Mesendoderm (in vitro differentiated cells): ENCODE measurements around the gene ITSN1.

Experiments used
- DNase-seq: peaks from one replicate; pipeline ENCODE4 v3.0.0; 2013
- H2AK5ac ChIP-seq: 2 replicates; pipeline ENCODE4 v1.6.1; 2013; ENCODE audit warnings: low read length, inconsistent platforms
- H2BK120ac ChIP-seq: 2 replicates; pipeline ENCODE4 v1.6.1; 2013; ENCODE audit warnings: low read depth, mild to moderate bottlenecking, low read length, moderate library complexity, mixed read lengths
- H2BK15ac ChIP-seq: replicated peaks from 2 replicates; pipeline ENCODE4 v1.6.1; 2013; ENCODE audit warnings: low read depth, mild to moderate bottlenecking, moderate library complexity
- H2BK5ac ChIP-seq: 2 replicates; pipeline ENCODE4 v1.6.1; 2013; ENCODE audit warnings: low read length, inconsistent platforms
- H3K18ac ChIP-seq: 2 replicates; pipeline ENCODE4 v1.6.1; 2013; ENCODE audit warnings: mild to moderate bottlenecking, low read length, mixed read lengths
- H3K23ac ChIP-seq: one replicate; pipeline ENCODE4 v1.6.1; 2013; ENCODE audit warnings: low read length
- H3K27ac ChIP-seq: 2 replicates; pipeline ENCODE4 v1.5.1; 2013; ENCODE audit warnings: low read depth, mild to moderate bottlenecking, inconsistent platforms, low read length, moderate library complexity
- H3K27me3 ChIP-seq: 2 replicates; pipeline ENCODE4 v1.6.1; 2013; ENCODE audit warnings: low read length, control low read depth, mild to moderate bottlenecking, inconsistent platforms; ENCODE audit not compliant: insufficient read depth, poor library complexity
- H3K36me3 ChIP-seq: 2 replicates; pipeline ENCODE4 v1.6.1; 2013; ENCODE audit warnings: low read length, inconsistent platforms; ENCODE audit not compliant: control insufficient read depth, insufficient read depth
- H3K4ac ChIP-seq: one replicate; pipeline ENCODE4 v1.6.1; 2013; ENCODE audit warnings: low read depth, mild to moderate bottlenecking, low read length, moderate library complexity
- H3K4me1 ChIP-seq: 2 replicates; pipeline ENCODE4 v1.6.1; 2013; ENCODE audit warnings: low read depth, low read length, inconsistent platforms; ENCODE audit not compliant: control insufficient read depth
- H3K4me2 ChIP-seq: 2 replicates; pipeline ENCODE4 v1.6.1; 2013; ENCODE audit warnings: low read length
- H3K4me3 ChIP-seq: 2 replicates; pipeline ENCODE4 v1.5.1; 2013; ENCODE audit warnings: mild to moderate bottlenecking, low read length
- H3K56ac ChIP-seq: one replicate; pipeline ENCODE4 v1.6.1; 2013; ENCODE audit warnings: low read length
- H3K79me1 ChIP-seq: 2 replicates; pipeline ENCODE4 v1.6.1; 2013; ENCODE audit warnings: low read length, inconsistent platforms
- H3K79me2 ChIP-seq: 2 replicates; pipeline ENCODE4 v1.6.1; 2013; ENCODE audit warnings: mild to moderate bottlenecking, low read length; ENCODE audit not compliant: control insufficient read depth, insufficient read depth
- H3K9ac ChIP-seq: 2 replicates; pipeline ENCODE4 v1.6.1; 2013; ENCODE audit warnings: low read length, inconsistent platforms
- H4K5ac ChIP-seq: one replicate; pipeline ENCODE4 v1.6.1; 2013; ENCODE audit warnings: low read length
- H4K8ac ChIP-seq: one replicate; pipeline ENCODE4 v1.6.1; 2013; ENCODE audit warnings: low read depth, mild to moderate bottlenecking, control low read depth, low read length, moderate library complexity
- WGBS: extraction: QIAGEN DNeasy Blood & Tissue Kit; methylation state at CpG from one replicate; pipeline ENCODE4 v1.1.7; 2013; ENCODE audit warnings: low lambda C conversion rate, missing lambda C conversion rate; ENCODE audit not compliant: insufficient coverage; ENCODE audit errors: extremely low coverage; 5-methylcytosine and 5-hydroxymethylcytosine counted together

The ITSN1 gene

DNA sequence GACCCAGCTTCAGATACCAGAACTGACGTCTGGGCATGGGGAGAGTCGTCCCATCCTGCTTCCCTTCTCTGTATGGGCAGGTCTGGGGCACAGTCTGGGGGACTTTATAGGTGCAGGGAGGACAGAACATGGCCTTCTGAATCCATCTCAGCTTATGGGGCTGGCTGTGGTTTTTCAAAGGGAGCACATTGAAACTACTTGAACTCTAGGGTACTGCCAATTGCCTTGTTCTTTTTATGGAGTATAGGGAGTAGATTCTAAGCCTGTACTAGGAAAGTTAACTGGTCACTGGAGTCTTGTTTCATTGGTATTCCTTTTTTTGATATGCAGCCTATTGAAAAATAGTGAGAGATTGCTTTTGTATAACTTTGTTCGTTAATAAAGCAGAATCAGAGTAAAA, 183.1 kb downstream of the ITSN1 start:
- Histone ChIP-seq H3K4me1 (no peaks in the 10 kb centered on the region), H3K56ac (no peak overlapping the region), H2BK15ac (no peak overlapping the region), H3K18ac (no peak overlapping the region), H3K9ac (no peak overlapping the region), H3K27ac (no peak overlapping the region), H3K36me3 (no peaks in the 10 kb centered on the region), H3K23ac (no peak overlapping the region), H4K8ac (no peak overlapping the region), H3K4me3 (no peak overlapping the region), H3K4me2 (no peak overlapping the region), H3K79me1 (no peaks in the 10 kb centered on the region), H2BK120ac (no peak overlapping the region), H3K4ac (no peak overlapping the region), H3K27me3 (no peaks in the 10 kb centered on the region), H3K79me2 (no peaks in the 10 kb centered on the region), H2AK5ac (no peak overlapping the region), H4K5ac (no peak overlapping the region), H2BK5ac (no peak overlapping the region)
- no CpG with 5 or more reads among the region's 3 CpGs for WGBS
- DNase-seq = no peak

DNA sequence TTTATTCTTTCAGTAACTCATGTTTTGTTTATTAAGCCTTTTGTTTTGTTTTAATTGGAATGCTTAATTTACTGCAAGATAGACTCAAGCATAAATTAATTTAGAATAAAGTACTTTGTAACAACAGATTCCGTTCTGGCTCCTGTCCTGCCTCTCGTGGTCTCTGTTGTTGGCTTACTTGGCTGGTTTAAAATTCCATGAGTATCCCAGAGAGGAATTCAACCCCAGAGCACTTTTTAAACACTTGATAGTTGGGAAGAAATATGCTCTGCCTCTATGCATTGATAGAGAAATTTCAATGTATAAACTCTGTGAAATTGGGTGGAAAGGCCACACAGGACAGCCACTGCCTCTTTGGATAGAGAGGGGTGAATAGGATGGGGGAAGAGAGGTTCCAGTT, 183.6 kb downstream of the ITSN1 start:
- Histone ChIP-seq H2BK15ac (no peak overlapping the region), H3K4me1 (no peaks in the 10 kb centered on the region), H2BK120ac (no peak overlapping the region), H2BK5ac (no peak overlapping the region), H2AK5ac (no peak overlapping the region), H3K4me3 (no peak overlapping the region), H3K56ac (no peak overlapping the region), H3K18ac (no peak overlapping the region), H3K36me3 (no peaks in the 10 kb centered on the region), H3K23ac (no peak overlapping the region), H3K79me1 (no peaks in the 10 kb centered on the region), H3K4me2 (no peak overlapping the region), H4K8ac (no peak overlapping the region), H3K27ac (no peak overlapping the region), H3K9ac (no peak overlapping the region), H3K27me3 (no peaks in the 10 kb centered on the region), H4K5ac (no peak overlapping the region), H3K4ac (no peak overlapping the region), H3K79me2 (no peaks in the 10 kb centered on the region)
- WGBS = no CpG with 5 or more reads among the region's 2 CpGs
- no peak for DNase-seq

DNA sequence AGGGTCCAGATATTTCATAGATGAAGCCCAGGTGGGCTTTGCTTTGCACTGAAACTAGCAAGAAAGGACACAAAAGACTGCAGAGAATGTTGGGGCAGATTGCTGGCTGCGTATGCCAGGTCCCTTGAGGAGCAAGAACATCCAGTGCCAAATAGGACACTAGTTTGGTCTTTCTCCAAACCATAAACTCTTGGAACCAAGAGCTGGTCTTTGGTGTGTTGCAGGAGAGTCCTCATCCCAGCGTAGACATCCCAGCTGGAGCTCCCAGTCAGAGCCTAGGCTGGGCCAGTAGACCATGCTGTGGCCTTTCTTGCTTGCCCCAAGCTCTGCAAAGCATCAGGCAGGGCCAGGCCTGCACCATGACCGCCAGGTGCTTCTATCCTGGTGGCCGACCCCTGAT, 185.8 kb downstream of the ITSN1 start:
- H3K4me3 ChIP-seq = no peak overlapping the region
- no peak overlapping the region for H3K4me2 ChIP-seq
- H4K5ac ChIP-seq = no peak overlapping the region
- no peaks in the 10 kb centered on the region for H3K79me1 ChIP-seq
- no peak overlapping the region for H4K8ac ChIP-seq
- no peak overlapping the region for H2AK5ac ChIP-seq
- no peaks in the 10 kb centered on the region for H3K4me1 ChIP-seq
- no peak overlapping the region for H3K56ac ChIP-seq
- WGBS = no CpG with 5 or more reads among the region's 4 CpGs
- H3K23ac ChIP-seq = no peak overlapping the region
- H3K9ac ChIP-seq = no peak overlapping the region
- H3K4ac ChIP-seq = no peak overlapping the region
- no peak overlapping the region for H2BK120ac ChIP-seq
- no peaks in the 10 kb centered on the region for H3K79me2 ChIP-seq
- H3K36me3 ChIP-seq = peaks cover 3% of the 10 kb centered on the region
- DNase-seq = no peak
- no peak overlapping the region for H2BK5ac ChIP-seq
- H3K27me3 ChIP-seq = no peaks in the 10 kb centered on the region
- H3K27ac ChIP-seq = no peak overlapping the region
- H2BK15ac ChIP-seq = no peak overlapping the region
- no peak overlapping the region for H3K18ac ChIP-seq

DNA sequence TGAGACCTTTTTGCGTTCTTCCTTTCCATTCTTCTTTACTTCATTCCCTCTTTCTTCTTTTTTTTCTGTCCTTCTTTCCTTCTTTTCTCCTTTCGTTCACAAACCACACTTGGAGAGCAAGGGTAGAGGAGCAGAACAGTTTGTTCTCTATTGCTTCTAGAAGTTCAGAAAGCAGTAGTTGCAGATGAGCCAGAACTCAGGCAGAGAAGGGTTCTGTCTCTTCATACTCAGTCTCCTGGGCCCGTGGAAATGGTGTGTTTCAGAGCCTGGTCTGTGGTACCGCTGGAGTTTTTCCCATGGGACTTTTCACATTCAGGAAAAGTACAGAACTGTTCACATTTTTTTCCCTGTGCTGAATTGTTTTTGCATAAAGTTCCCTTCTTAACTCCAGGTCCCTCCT, 186.3 kb downstream of the ITSN1 start:
- no peaks in the 10 kb centered on the region for H3K4me1 ChIP-seq

DNA sequence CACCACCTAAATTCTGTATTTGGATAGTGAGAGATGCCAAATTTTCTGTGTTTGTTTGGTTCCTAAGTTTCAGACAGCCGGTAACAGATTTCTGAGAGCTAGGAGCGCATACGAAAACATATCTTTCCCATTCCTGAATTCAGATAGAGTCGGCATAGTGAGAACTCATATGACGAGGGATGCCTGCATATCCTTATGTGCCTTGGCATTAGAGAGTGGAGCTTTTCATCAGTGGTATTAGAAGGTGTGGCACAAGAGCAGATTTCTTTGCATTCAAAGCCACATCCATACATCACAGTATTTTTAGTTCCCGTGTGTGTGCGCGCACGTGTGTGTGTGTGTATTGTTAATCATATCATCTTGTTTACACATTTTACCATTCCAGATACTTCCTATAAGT, 187.5 kb downstream of the ITSN1 start:
- Histone ChIP-seq H3K79me2 (no peaks in the 10 kb centered on the region), H2BK5ac (no peak overlapping the region), H3K56ac (no peak overlapping the region), H3K79me1 (no peaks in the 10 kb centered on the region), H4K5ac (no peak overlapping the region), H3K18ac (no peak overlapping the region), H3K4ac (no peak overlapping the region), H3K36me3 (peaks cover 3% of the 10 kb centered on the region), H3K23ac (no peak overlapping the region), H3K9ac (no peak overlapping the region), H4K8ac (no peak overlapping the region), H3K4me2 (no peak overlapping the region), H3K27ac (no peak overlapping the region), H3K27me3 (no peaks in the 10 kb centered on the region), H2AK5ac (no peak overlapping the region), H2BK120ac (no peak overlapping the region), H3K4me3 (no peak overlapping the region), H2BK15ac (no peak overlapping the region), H3K4me1 (no peaks in the 10 kb centered on the region)
- no peak for DNase-seq
- no CpG with 5 or more reads among the region's 9 CpGs for WGBS

More for the DNA sequence above, 186.3 kb downstream of the ITSN1 start:
- Histone ChIP-seq H3K4me2 (no peak overlapping the region), H2BK5ac (no peak overlapping the region), H3K23ac (no peak overlapping the region), H3K18ac (no peak overlapping the region), H3K9ac (no peak overlapping the region), H3K27me3 (no peaks in the 10 kb centered on the region), H3K79me1 (no peaks in the 10 kb centered on the region), H2BK15ac (no peak overlapping the region), H4K5ac (no peak overlapping the region), H3K27ac (no peak overlapping the region), H3K36me3 (peaks cover 3% of the 10 kb centered on the region), H3K56ac (no peak overlapping the region), H3K4me3 (no peak overlapping the region), H2BK120ac (no peak overlapping the region), H3K4ac (no peak overlapping the region), H3K79me2 (no peaks in the 10 kb centered on the region), H4K8ac (no peak overlapping the region), H2AK5ac (no peak overlapping the region)
- no peak for DNase-seq
- no CpG with 5 or more reads among the region's 4 CpGs for WGBS

DNA sequence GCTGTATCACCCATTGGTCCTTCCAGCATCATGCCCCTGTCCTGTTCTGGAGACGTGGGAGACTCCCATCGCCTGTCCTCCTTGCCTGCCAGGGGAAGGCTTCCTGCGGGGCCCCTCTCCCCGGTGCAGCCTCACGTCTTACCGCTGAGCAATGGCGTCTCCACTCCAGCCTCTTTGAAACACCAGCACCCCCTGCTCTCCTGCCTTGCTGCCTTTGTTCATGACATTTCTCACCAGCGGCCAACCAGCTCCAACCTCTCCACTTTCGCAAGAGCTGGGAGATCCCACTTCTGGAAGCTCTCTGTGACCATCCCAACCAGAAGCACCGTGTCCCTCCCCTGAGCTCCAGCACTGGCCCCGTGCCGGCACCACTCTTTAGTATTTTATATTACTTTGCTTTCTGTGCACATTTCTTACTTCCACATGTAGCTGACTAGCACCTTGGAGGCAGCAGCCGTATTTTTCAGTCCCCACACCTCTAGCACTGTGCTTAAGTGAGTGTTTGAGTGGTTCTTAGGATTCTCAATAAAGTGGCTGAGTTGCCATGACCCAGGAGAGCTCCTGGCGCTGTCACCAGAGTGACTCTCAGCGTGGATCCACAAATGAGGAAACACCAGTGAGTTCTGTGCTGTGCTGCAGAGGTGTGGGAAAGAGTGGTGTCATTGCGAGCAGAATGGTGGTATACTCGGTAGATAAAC, 189.8 kb downstream of the ITSN1 start:
- no peak overlapping the region for H3K27ac ChIP-seq
- WGBS = no CpG with 5 or more reads among the region's 17 CpGs
- no peak overlapping the region for H3K4ac ChIP-seq
- no peak overlapping the region for H3K9ac ChIP-seq
- H2AK5ac ChIP-seq = no peak overlapping the region
- no peaks in the 10 kb centered on the region for H3K79me1 ChIP-seq
- no peak overlapping the region for H3K56ac ChIP-seq
- no peak overlapping the region for H3K4me3 ChIP-seq
- no peak overlapping the region for H4K5ac ChIP-seq
- H4K8ac ChIP-seq = no peak overlapping the region
- no peak overlapping the region for H2BK5ac ChIP-seq
- DNase-seq = no peak
- no peak overlapping the region for H2BK15ac ChIP-seq
- H3K36me3 ChIP-seq = peaks cover 3% of the 10 kb centered on the region
- no peak overlapping the region for H3K18ac ChIP-seq
- H3K4me2 ChIP-seq = no peak overlapping the region
- no peaks in the 10 kb centered on the region for H3K4me1 ChIP-seq
- H3K27me3 ChIP-seq = no peaks in the 10 kb centered on the region
- no peaks in the 10 kb centered on the region for H3K79me2 ChIP-seq
- H2BK120ac ChIP-seq = no peak overlapping the region
- H3K23ac ChIP-seq = no peak overlapping the region
